ENCODE measurements around the gene KCNJ6.

KCNJ6 gene

DNA sequence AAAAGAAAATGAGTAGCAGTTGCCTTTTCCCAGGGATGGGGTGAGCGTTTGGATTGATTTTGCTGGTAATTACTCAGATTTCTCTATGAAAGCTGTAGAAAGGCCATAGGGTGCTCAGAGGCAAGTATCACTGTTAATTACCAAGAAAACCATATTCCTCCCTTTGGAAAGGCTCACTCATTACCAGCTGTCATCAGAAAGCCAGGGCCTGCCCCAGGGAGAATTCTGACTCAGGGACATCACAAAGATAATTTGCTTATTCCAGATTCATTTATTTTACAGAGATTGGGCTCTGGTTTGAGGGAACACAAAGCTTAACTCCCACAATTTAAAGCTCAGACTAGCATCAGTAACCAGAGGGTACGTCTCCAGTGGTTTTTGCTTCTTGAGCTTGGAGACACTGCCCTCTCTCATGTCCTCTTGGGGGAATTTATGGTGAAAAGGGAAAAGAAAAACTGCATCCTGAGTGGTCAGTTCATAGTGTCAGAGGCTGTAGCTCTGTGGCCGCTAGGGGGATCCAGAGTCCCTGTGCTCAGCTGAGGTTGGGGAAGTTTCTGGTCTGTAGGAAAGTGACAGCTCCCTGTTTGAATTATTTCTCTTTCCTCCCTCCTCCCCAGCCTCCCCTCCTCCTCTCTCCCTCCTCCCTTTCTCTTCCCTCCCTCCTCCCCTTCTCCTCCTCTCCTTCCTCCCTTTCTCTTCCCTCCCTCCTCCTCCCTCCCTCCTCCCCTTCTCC is 204.3 kb downstream of the KCNJ6 start:
- no peak for DNase-seq

DNA sequence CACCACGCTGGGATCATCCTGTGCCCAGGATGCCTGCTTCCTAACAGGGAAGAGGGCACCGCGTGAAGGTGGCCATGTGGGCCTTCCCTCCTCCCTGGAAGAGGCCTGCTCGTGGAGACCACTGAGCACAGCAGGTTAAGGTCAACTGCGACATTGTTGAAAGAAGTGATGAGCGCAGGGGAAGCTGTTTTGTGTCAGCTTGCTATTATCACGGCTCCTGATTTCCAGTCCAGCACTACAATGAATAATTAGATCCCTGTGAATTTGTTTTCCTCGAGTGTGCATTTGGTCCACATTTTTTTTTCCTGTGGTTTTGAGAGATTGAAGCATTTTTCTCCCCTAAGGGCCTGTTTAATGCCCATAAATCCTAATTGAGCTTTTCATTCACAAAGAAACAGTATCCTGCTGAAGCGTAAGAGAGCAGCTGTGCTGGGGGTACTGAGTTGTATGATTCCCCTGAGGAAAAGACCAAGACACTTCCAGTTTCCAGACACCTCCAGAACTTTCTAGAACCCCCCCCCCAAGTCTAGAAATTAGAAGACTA is 204.9 kb downstream of the KCNJ6 start:
- no peak for DNase-seq

DNA sequence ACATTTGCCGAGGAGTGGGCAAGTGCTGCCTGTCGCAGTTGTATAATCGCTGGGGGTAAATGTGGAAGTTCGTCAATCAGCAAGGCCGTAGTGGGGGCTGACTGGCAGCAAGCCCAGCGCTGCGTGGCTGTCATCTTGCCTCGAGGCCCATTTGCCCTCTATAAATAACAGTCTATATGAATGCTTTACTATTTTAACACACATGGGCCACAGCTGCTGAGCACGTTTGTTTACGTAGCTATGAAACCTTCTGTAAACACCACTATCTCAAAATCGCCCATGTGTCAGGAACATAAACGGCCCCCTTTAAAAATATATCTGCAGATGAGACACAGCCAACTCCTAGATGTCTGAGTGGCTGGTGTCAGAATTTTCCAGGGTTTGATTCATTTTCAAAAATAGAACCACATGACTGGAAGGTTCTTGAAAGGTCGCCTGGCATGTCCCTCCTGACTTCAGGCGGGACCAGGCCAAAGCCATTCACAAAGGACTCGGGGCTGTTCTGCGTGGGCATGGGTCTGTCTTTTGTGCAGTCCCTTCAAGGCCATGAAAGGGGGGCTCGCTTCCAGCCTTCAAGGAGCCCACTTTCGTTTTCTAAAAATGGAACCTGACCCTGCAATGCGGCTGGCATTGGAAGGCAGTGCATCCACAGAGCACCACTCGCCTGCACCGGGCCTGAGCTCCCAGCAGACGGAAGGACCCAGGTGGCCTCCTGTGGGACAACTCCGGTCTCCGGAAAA is 205.5 kb downstream of the KCNJ6 start:
- no peak for DNase-seq

DNA sequence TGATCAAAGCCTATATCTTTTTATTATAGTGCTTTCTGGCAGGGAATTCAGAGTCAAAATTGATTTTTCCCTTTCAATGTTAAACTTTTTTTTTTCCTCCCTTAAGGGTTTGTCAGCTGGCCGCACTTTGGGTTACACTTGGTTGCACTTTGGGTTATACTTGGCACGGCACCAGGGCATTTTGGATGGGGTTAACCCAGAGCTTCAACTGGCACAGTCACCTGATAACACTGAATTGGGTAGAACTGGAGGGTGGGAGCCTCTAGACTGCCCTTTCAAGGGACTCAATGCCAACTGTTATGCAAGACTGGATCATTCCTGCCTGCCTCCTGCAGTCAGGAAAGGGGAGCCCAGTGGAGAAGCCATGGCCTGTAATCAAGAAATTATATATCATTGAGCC is 211.5 kb downstream of the KCNJ6 start:
- DNase-seq: no peak

DNA sequence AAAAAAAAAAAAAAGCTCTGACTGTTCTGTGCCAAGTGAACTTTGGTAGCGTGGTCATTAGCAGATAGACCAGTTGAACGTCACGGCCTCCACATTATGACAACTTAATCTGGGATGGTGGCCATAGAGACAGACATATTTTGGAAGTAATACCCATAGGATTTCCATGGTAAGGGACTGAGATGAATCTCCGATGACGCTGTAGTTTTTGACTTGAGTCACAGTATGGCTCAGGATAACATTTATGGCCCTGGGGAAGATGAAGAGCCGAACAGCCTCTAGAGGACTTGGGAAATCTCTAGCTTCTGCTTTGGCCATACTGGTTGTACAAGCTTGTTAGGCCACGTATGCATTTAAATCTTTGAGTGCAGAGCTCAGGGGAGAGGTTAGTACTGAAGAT is 214.0 kb downstream of the KCNJ6 start:
- DNase-seq: no peak

DNA sequence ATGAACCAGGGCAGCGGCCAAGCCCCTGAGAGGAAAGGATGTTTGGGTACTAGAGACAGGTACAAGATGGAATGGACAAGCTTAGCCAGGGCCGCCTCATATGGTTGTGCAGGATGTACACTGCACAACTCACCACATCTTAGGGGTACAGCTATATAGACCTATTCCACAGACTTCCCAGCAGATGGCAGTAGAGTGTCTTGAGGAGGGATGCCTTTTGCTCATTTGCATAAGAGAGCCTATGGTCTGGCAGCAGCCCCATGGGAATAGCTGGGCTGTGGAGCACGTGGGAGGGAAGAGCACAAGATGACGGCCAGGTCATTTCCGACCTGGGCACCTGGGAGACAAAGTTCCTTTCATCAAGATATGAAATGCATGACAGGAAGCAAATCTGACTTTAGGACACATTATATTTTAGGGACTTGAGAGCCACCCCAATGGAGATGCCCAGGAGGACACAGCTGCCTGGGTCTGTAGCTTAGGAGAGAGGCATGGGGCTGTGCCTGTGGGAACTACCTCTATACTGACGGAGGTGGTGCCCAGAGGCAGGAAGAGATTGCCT is 215.5 kb downstream of the KCNJ6 start:
- peak; percentile 2 for DNase-seq

DNA sequence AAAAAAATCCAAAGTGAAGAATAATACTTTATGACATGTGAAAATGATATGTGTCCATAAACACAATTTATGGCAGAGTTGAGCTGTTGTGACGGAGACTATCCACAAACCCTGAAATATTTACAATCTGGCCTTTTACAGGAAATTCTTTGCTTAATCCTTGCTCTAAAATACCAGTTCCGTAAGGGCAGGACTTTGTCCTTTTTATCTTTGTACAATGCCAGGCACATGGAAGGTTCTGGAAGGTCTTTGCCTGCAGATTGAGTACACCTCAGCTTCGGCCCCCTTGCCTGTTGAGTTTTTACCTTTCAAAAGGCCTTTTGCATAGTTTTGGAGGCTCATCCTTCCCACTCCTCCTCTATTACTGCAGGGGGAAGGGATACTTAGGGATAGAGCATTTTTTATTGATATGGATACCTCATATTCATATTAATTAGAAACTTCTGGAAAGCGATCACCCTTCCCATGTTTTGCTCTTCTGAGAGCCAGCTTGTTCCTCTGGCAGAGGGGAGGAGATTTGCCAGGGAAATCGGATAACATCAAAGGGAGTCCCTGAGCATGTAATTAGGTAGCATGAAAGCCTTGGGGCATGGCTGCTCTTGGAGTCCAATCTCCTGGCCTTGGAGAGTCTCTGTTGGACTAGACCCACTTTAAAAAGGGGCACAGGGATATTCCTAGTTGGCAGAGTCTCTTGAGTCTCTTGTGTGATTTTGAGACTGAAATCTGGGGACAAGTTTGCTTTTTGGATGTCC is 217.1 kb downstream of the KCNJ6 start:
- DNase-seq: no peak

DNA sequence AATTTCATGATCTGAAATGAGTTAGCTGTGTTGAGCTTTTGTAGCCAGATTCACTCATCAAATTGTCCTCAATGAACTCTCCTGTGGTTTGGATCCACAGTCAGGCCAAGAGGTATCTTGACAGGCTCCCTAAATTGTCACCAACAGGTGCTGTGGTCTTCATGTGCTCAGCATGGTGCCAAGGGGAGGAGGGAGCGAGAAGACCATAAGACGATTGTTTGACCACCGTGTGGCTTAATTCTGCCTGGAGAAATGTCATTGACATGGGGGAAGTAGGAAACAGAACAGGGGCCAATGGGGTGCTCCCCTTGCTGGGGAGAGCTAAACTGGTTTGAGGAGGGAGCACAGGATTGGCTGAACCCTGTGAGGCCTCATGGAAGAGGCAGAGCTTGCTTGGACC is 219.3 kb downstream of the KCNJ6 start:
- DNase-seq: no peak

DNA sequence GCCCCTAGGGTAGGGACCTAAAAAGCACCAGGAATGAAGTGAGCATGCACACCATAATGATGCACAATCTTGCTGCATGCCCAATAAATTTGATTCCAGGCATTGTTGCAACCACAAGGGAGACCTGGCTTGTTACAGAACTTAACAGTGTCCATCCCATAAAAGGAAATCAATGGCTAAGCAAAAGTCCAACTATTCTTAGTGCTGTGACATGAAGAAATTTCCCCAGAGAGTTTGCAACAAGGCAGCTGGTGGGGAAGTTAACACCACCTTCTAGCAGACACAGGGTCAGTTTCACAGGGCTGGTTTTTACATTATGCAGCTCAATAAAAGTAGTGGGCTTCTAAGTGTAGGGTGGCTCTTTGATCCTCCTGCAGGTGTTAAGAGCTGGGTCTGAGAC is 221.1 kb downstream of the KCNJ6 start:
- no peak for DNase-seq

DNA sequence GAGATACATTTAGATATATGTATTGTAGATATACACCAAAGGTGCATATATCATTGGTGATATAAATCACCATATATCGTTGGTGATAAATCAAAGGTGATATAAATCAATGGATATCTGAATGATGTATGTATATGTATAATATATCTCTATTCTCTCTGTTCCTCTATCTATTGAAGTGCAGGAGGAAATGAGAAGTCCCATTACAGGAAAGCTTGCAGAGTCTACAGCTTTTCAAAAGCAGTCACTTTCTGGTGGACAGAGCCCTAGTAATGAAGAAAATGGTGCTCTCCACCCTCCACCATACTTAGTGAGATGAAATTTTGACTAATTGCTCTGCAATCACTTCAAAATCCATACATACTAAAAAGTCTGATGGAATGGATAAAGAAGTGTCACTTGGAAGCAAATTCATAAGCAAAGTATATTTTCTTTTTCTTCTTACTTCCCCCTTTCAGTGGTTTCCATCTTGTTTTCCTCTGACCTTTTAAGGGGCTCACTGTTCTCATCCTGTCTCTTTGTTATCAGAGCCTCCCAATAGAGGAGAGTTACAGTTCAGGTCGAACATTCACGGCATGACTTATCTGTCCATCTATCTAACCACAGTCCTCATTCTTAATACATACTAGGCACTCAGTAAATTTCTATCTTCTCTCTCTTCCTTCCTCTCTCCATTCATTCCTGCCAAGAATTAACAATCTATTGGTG is 227.2 kb downstream of the KCNJ6 start:
- DNase-seq: no peak

DNA sequence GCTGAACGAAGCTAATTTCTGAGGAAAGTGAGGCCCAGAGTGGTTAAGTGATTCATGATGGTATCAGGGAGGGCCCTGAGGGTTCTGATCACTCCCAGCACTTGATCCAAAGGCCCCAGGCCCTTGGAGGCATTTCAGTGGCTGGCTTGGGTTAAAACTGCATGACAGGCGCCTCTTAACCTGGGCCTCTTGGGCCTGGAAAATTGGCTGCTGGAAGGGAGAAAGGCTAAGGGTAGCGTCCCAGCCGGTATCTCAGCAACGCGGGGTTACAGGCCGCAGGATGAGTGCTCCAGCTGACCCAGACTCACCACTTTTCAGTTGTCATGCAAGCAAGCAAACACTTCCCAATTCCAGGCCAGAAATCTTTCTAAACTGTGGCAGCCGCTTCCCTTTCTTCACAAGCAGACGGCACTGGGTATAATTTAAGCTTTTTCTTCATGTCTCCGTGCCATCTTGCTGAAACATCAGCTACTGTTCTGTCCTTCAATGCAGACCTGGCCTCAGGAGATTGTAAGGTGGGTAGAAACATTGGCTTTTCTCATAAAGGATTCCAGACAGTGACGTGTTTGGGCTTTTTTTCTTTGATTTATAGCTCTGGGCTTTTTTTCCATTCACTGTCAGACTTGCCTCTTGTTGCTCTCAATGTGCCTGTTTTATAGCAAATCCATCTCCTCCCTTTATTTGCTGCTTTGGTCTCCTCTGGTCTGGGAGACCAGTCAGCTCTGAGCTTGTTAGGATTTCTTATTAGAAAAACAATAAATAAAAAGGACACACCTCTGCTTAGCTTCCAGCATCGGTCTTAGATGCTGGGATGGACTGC is 229.1 kb downstream of the KCNJ6 start:
- no peak for DNase-seq

DNA sequence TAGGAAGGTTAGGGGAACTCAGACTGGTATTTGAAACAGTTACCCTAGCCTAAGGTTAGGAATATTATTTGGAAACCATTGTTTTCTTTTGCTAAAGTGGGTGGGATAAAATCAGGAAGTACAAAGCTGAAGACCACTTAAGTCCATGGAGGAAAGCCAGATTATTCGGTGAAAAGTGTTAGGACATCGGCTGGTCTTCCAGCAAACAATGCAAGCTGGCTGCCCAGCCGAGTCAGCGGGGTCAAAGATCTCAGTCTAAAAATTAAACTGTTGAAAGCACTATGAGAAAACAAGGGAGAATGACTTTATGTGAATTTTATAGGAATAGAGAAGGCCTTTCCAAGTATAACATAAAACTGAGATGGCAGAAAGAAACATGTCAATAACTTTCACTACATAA is 231.7 kb downstream of the KCNJ6 start:
- DNase-seq: no peak

DNA sequence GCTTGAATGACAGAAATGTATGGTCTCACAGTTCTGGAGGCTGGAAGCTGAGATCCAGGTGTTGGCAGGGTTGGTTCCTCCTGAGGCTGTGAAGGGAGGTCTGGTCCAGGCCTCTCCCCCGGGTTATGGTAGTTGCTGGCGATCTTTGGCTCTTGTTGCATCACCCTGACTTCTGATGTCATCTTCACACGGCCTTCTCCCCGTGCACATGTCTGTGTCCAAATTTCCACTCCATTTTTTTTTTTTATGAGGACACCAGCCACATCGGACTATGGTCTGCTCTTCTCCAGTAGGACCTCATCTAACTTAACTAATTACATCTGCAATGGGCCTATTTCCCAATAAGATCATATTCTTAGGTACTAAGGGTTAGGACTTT is 232.2 kb downstream of the KCNJ6 start:
- no peak for DNase-seq

DNA sequence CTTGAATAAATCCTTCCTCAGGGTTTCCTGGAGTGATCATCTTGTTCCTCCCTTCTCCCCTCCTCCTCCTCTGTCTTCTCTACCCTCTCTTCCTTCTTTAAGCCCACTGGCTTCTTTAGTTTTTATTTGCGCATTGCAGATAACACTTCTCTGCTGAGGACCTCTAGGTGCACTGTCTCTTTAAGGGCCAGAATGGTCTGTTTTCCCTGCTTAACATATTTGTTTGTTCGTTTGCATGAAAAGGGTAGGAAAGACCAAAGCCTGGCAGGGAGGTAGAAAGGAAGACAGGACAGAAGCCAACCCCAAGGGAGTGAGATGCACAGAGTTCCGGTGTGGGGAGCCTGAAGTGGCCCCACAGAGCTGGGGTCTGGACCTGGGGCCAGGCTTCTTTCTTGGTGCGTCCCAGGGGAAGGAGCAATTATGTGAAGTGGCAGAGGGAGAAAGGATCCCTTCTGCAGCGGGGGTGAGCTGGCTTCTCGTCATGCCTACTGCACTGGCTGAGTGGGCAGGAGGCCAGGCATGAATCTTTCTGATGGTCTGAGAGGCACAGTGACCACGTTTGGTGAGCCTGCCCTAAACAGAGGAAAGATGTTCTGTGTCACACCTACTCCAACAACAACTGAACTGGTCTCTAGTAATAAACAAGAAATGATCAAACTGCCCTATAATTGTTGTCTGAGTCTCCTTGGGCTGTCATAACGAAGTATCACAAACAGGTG is 232.7 kb downstream of the KCNJ6 start:
- DNase-seq: no peak

DNA sequence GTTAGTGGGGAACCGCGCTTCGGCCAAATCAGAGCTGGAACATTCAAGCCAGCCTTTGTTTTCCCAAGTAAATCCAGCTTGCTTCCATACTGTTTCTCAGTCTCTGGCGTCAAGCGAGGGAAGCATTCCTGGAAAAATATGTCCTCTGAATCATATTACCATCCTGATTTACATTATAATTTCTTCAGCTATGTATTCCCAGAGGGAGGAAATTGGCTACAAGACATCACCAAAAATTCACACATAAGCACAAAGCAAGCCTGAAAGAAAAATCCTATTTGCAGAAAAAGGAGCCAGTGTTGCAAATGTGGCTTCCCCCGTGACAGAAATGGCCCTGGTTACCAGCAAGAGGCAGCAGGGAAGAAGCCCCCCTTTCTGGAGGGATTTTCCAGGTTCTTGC is 233.3 kb downstream of the KCNJ6 start:
- DNase-seq: no peak

DNA sequence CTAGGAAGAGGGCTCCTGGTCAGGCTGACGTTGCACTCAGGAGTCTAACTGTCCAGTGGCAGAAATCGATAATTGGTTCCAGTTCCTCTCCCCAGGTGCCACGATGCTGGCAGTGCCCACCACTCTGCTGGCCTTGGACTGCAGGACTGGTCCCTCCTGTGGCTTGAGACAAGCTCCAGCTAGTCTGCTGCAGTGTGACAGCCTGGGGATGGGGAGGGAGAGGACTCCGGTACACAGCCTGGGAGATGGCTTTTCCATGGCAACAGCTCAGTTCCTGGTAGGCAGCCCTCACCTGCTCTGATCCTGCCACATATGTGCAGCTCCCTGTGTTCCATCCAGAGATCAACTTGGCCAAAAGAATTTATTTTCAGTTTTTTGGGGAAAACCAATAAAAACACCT is 239.3 kb downstream of the KCNJ6 start:
- DNase-seq: no peak

DNA sequence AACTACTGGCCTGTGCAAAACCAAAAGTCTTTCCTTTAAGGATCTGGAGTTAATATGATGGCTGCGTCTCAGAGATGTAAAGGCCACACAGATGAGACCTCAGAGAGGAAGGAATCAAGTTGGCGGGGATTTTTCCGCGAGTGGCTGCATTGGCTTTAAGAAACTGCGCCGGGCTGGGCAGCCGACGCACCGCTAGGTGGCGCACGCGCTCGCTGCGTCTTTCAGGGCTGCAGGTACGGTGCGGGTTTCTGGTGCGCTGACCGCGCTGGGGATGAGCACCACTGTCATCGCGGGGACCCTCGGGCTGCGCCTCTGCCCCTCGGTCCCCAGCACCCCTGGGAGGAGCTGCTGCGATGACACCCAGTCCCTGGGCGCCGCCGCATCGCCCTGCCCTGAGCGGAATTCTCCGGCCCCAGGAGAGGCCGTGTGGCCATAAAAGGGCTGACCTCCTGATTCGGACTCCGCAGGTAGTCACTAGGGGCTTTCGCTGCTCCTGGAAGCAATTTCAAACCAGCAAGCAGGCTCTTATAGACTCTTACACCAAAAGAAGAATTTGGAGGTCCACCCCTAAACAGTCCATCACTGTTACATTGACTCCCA is 241.0 kb downstream of the KCNJ6 start:
- DNase-seq: no peak

DNA sequence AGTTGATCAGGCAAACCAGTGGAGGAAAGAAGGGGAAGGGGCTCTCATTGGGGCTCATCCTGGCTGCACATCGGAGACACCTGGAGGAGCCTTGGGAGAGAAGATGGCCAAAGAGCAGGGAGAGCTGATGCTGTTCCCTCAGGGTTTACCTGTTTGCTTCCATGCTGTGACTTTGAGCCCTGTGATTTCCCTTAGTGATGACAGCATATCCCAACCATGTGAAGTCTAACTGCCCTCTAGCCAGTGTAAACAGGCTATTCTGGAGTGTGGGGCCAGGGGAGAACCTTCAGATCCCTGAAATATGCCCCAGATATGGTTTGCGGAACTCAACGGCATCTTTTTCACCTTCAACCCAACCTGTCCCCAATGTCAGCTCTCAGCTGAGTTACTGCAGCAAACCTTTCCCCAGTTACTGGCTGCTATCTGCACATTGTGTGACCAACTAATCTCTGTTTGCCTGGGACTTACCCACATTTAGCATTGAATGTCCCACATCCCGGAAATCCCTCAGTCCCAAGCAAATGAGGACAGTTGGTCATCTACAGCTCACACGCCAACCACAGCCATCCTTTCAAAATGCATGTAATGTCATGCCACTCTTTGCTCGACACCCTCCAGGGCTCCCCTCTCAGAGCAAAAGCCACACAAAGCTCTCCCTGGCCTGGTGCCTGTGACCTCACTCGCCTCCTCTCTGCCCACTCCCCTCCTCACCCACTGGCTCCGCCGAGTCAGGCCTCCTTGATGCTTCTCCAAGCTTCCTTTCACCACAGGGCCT is 242.3 kb downstream of the KCNJ6 start:
- no peak for DNase-seq

DNA sequence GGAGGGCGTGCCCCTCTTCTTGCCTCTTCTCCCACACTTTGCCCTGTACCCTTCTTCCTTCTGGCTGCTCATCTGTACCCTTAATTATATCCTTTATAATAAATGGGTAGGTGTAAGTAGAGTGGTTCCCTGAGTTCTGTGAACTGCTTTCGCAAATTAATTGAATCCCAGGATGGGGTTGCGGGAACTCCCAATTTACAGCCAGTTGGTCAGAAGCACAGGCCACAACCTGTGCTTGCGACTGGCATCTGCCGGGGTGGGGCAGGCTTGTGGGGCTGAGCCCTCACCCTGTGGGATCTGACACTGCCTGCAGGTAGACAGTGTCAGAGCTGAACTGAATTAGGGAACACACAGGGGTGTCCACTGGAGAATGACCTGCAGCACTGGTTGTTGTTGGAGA is 244.9 kb downstream of the KCNJ6 start:
- no peak for DNase-seq

DNA sequence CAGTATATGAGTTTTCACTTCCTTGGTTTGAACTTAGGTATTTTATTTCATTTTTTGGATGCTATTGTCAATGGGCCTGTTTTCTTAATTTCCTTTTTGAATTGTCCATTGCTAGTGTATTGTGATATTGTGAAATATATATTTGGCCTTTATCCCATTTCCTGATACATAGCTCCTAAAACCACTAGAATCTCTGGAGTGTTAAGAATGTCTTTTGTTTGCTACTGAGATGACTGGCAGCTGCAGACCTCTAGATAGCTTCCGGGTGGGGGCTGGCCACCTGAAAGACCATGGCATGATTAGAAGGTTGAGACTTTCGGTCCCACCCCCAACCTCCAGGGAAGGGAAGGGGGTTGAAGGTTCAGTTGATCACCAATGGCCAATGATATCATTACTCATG is 245.4 kb downstream of the KCNJ6 start:
- no peak for DNase-seq

Data from DMS79 treated with DMSO at 0.1 percent for 48 hours (cell line).